ENCODE results near the gene PRR12.

The PRR12 gene

DNA sequence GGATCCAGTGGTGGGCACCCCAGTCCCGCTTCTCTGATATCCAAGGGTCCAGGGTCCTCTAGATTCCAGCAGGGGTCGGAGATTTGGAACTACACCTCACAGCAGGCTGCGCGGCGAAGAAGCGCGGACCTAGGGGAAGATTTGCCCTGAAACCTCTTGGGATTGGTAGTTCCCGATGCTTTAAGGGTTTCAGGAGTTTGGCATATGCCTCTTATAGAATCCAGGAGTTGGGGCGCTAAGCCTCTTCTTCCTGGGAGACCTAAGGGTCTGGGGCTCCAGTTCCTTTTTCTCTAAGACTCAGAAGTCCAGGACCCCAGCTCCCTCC lies 75.1 kb downstream of the PRR12 start:
- DNase-seq (ENCODE audit: low read depth in 2 of 2), result no peak

DNA sequence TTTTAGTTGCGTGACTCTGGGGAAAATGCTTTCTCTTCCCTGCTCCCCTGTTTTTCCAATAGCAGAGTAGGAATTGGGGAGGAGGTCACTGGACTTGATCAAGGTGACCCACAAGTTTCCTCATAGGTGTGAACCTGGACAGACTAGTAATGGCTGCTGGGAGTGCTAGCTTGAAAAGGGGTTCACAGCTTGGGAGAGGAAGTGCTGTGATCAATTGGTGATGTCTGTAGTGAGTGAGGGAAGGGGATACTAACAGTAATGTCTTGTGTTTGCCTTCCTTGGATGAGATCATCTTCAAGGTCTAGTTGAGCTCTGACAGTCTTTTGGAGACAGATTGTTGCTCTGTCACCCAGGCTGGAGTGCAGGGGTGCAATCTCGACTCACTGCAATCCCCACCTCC lies 76.5 kb downstream of the PRR12 start:
- DNase-seq (ENCODE audit: low read depth in 2 of 2), result no peak

DNA sequence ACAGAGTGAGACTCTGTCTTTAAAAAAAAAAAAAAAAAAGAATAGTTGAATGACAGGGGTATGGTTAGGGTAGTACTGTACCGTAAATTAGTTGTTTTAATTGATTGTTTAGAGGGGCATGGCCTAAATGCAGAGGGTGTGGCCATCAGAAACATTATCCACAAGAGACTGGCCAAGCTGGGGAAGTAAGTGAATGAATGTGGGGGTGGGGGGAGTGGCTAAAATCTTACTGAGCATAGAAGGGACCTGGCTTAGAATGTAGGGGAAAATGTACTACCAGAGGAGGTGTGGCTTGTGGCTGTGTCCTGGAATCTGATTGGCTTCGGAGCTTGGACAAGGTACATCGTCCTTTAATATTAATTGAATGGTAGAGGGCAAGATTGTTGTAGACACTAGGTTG lies 78.5 kb downstream of the PRR12 start:
- DNase-seq (ENCODE audit: low read depth in 2 of 2), result no peak

DNA sequence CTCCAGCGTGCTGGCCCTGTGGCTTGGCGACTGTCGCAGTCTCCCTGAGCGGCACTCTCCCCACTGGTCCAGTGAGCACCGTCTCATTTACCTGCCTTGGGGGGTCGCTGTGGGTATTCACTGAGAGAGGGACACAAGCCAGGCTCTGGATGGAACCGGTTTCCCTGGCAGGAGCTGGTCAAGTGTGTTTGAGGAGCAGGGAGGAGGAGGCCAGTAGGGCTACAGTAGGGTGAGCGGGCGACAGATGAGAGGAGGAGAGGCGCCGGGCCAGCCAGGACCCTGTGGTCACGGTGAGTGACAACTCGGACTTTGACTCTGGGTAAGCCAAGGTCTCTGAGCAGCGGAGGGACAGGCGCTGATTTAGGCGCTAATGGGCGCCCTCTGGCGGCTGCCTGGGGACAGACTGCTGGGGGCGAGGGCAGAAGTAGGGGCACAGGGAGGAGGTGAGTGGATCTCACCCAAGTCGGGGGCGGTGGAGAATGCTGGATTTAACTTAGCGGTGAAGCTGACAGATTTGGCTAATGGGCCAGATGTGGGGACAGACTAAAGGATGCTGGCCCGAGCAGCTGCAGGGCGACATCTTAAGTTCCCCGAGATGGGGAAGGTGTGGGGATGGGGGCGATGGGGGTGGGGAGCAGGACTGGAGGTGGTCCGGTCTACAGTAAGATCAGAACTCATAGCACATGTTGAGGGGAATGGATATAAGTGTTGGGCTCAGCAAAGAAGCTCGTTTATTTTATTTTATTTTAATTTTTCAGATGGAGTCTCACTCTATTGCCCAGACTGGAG lies 81.3 kb downstream of the PRR12 start:
- DNase-seq (ENCODE audit: low read depth in 2 of 2), result peak; percentile 65 to 71

All from stimulated activated CD4-positive, alpha-beta T cell treated with anti-CD3 and anti-CD28 coated beads, Interleukin-4, amount 100 ng/mL, for 48 hours (primary cell).